H1 (cell line): ENCODE measurements around the gene DOP1B. TPM values are rescaled to one million over a fixed set of nuclear protein-coding genes. Genes with fewer than 3 reads are reported as not detected.

Experiments used
- CHD1 ChIP-seq: IDR thresholded peaks from 2 replicates; pipeline ENCODE4 v1.6.1; 2012; ENCODE audit warnings: low read depth, low read length, improper control_type of control experiment
- CHD7 ChIP-seq: fragments of 300-600 bp; sonication (generic); IDR thresholded peaks from 2 replicates; pipeline ENCODE4 v1.7.1; 2012; ENCODE audit warnings: low read length, moderate library complexity, mild to moderate bottlenecking, inconsistent platforms; ENCODE audit not compliant: insufficient replicate concordance
- CTBP2 ChIP-seq: IDR thresholded peaks from 2 replicates; pipeline ENCODE4 v1.7.0; 2011; ENCODE audit warnings: borderline replicate concordance, mild to moderate bottlenecking, moderate library complexity, mixed read lengths, low read length; ENCODE audit not compliant: insufficient read depth, insufficient read length
- EP300 ChIP-seq, 2 experiments: IDR thresholded peaks; 1 replicate in 1 of 2; 2 replicates in 1 of 2; pipeline ENCODE4 v1.6.1; 2011 to 2012; ENCODE audit warnings: low read depth in 2 of 2, low read length in 2 of 2, mild to moderate bottlenecking in 2 of 2, borderline replicate concordance in 1 of 2, inconsistent platforms in 1 of 2, moderate library complexity in 1 of 2
- RBBP5 ChIP-seq: IDR thresholded peaks from 2 replicates; pipeline ENCODE4 v1.7.1; 2012; ENCODE audit warnings: low read depth, mild to moderate bottlenecking, inconsistent platforms, low read length, moderate library complexity, borderline replicate concordance
- SIRT6 ChIP-seq: IDR thresholded peaks from one replicate; pipeline ENCODE4 v1.7.1; 2012; ENCODE audit warnings: low read length, inconsistent platforms
- SP4 ChIP-seq: IDR thresholded peaks from 2 replicates; pipeline ENCODE4 v1.6.1; 2012; ENCODE audit warnings: low read length, inconsistent platforms
- polyA plus RNA-seq, 7 experiments: library from polyadenylated mRNA; depleted of rRNA in 3 of 7; stranded (reverse) in 5 of 7; unstranded in 2 of 7; fragments of >200 nt in 5 of 7; fragments of 200-250 nt in 2 of 7; gene quantifications; 1 replicate in 5 of 7; 2 replicates in 1 of 7; 4 replicates in 1 of 7; pipeline versions ENCODE4 v1.2.1 to v1.2.3, GENCODE V29; 2011 to 2013; ENCODE audit warnings: missing spikeins in 2 of 7, mixed read lengths in 2 of 7
- total RNA-seq: library from RNA; stranded (reverse); fragmentation: NEBNext Ultra II Directional; extraction: Animal tissue kit (Norgen Biotek cat#: 25700); gene quantifications from 2 replicates; pipeline ENCODE4 v1.2.1, GENCODE V29; 2021

DOP1B gene
- total and polyA plus RNA-seq, 2 of the 8 experiments (the other 6 are each of a cell fraction or from before 2014, with no cell fraction given) = 2.8 to 9.9 TPM

- TF ChIP-seq CHD7 (no peak), EP300 (IDR thresholded peaks at IDR 0.05; ENCODE audit: borderline replicate concordance in 1 of 2, low read depth in 2 of 2, low read length in 2 of 2) (no peak), SP4 (no peak), RBBP5 (no peak), SIRT6 (no peak), CTBP2 (no peak), CHD1 (no peak)
Observed at GRCh38 chr21:36147911-36148310, 8.7 kb upstream of the DOP1B start (continued).
